SK-N-SH (cell line): Measurements from ENCODE around the gene GOLGA8S. TPM values are rescaled to one million over a fixed set of nuclear protein-coding genes. Genes with fewer than 3 reads are reported as not detected.

ENCODE experiments used
- CTCF ChIA-PET: fragments of 300-600, 350-600 bp; formaldehyde crosslinking; extraction: SDS; loops from one replicate; lab custom pipeline; 2021; lab: Yijun Ruan, JAX
- POLR2A ChIA-PET: fragments of 350-600 bp; sonication (Branson Sonifier 250); formaldehyde crosslinking; extraction: SDS; loops from one replicate; lab custom pipeline; 2020; ENCODE audit warnings: antibody characterized with exemption, inconsistent platforms; lab: Yijun Ruan, JAX
- DNase-seq: peaks from one replicate; pipeline ENCODE4 v3.0.0; 2012
- H2AFZ ChIP-seq: fragments of 200-600 bp; sonication (generic); 2 replicates; pipeline ENCODE4 v1.8.1; 2016; ENCODE audit warnings: antibody characterized with exemption, mild to moderate bottlenecking, low read depth
- H3F3A ChIP-seq: fragments of 200-600 bp; sonication (generic); replicated peaks from 2 replicates; pipeline ENCODE3; 2016; ENCODE audit warnings: antibody characterized with exemption, mild to moderate bottlenecking; ENCODE audit not compliant: insufficient read depth
- H3K27ac ChIP-seq, 2 experiments: fragments of 200-500 bp in 1 of 2; fragments of 200-600 bp in 1 of 2; sonication (Bioruptor generic) in 1 of 2; sonication (generic), shearing (Covaris generic) in 1 of 2; 2 replicates each; pipeline versions ENCODE4 v1.5.1 to v1.6.1; 2014 to 2016; ENCODE audit warnings: low read depth in 2 of 2, inconsistent platforms in 1 of 2, low read length in 1 of 2, mild to moderate bottlenecking in 1 of 2, mixed read lengths in 1 of 2
- H3K27me3 ChIP-seq: fragments of 200-600 bp; sonication (generic), shearing (Covaris generic); 2 replicates; pipeline ENCODE4 v1.6.1; 2016; ENCODE audit warnings: mixed run types; ENCODE audit not compliant: insufficient read depth
- H3K36me3 ChIP-seq, 2 experiments: fragments of 200-500 bp in 1 of 2; fragments of 200-600 bp in 1 of 2; sonication (Bioruptor generic) in 1 of 2; sonication (generic) in 1 of 2; replicated peaks in 1 of 2; 2 replicates each; pipeline versions ENCODE3 to v1.5.1; 2014 to 2016; ENCODE audit warnings: low read length in 1 of 2, mild to moderate bottlenecking in 1 of 2; ENCODE audit not compliant: insufficient read depth in 2 of 2, control insufficient read depth in 1 of 2
- H3K4me1 ChIP-seq, 2 experiments: fragments of 200-500 bp in 1 of 2; fragments of 200-600 bp in 1 of 2; sonication (Bioruptor generic) in 1 of 2; sonication (generic), shearing (Covaris generic) in 1 of 2; 2 replicates each; pipeline versions ENCODE4 v1.5.1 to v1.6.1; 2014 to 2016; ENCODE audit warnings: low read depth in 1 of 2, low read length in 1 of 2, mixed run types in 1 of 2; ENCODE audit not compliant: insufficient read depth in 2 of 2, control insufficient read depth in 1 of 2
- H3K4me2 ChIP-seq: fragments of 200-600 bp; sonication (generic), shearing (Covaris generic); 2 replicates; pipeline ENCODE4 v1.6.1; 2017; ENCODE audit warnings: mixed run types
- H3K4me3 ChIP-seq, 2 experiments: fragments of 200-500 bp in 1 of 2; fragments of 200-600 bp in 1 of 2; sonication (Bioruptor generic) in 1 of 2; sonication (generic), shearing (Covaris generic) in 1 of 2; 2 replicates each; pipeline versions ENCODE4 v1.5.1 to v1.8.1; 2014 to 2016; ENCODE audit warnings: low read depth in 2 of 2, inconsistent platforms in 1 of 2, low read length in 1 of 2, mild to moderate bottlenecking in 1 of 2, mixed read lengths in 1 of 2, moderate library complexity in 1 of 2
- H3K79me2 ChIP-seq: fragments of 200-600 bp; sonication (generic); 2 replicates; pipeline ENCODE4 v1.8.1; 2017; ENCODE audit warnings: mild to moderate bottlenecking; ENCODE audit not compliant: insufficient read depth
- H3K9ac ChIP-seq: fragments of 200-600 bp; sonication (generic); 2 replicates; pipeline ENCODE4 v1.6.1; 2017; ENCODE audit warnings: mixed run types
- H3K9me2 ChIP-seq: fragments of 200-600 bp; sonication (generic); 2 replicates; pipeline ENCODE4 v1.6.1; 2017; ENCODE audit warnings: mixed run types
- H3K9me3 ChIP-seq: fragments of 200-600 bp; sonication (generic); 2 replicates; pipeline ENCODE4 v1.6.1; 2017; ENCODE audit warnings: mixed run types, mild to moderate bottlenecking, moderate library complexity
- H4K20me1 ChIP-seq: fragments of 200-600 bp; sonication (generic); 2 replicates; pipeline ENCODE4 v1.6.1; 2017; ENCODE audit warnings: mild to moderate bottlenecking, mixed run types; ENCODE audit not compliant: insufficient read depth
- GABPA ChIP-seq: IDR thresholded peaks from 2 replicates; pipeline ENCODE4 v1.4.0; 2012; ENCODE audit warnings: low read depth, mild to moderate bottlenecking
- GATA2 ChIP-seq: sonication (generic); formaldehyde crosslinking; IDR thresholded peaks from 2 replicates; pipeline ENCODE4 v1.5.0; 2020; ENCODE audit warnings: mild to moderate bottlenecking, missing genetic modification reagents
- JUND ChIP-seq: IDR thresholded peaks from 2 replicates; pipeline ENCODE4 v1.4.0; 2012
- MEF2A ChIP-seq: IDR thresholded peaks from 2 replicates; pipeline ENCODE4 v1.4.0; 2012; ENCODE audit warnings: low read depth, borderline replicate concordance
- MXI1 ChIP-seq: IDR thresholded peaks from 2 replicates; pipeline ENCODE4 v1.6.1; 2012; ENCODE audit warnings: mild to moderate bottlenecking, low read depth, low read length, improper control_type of control experiment
- NFIC ChIP-seq: IDR thresholded peaks from 2 replicates; pipeline ENCODE4 v1.4.0; 2012; ENCODE audit warnings: borderline replicate concordance
- NRF1 ChIP-seq: IDR thresholded peaks from 2 replicates; pipeline ENCODE4 v1.6.1; 2012; ENCODE audit warnings: low read depth, mild to moderate bottlenecking, low read length
- POLR2AphosphoS5 ChIP-seq: IDR thresholded peaks from 2 replicates; pipeline ENCODE4 v1.6.1; 2012; ENCODE audit warnings: low read depth, low read length
- RCOR1 ChIP-seq: fragments of 150-350 bp; IDR thresholded peaks from 2 replicates; pipeline ENCODE4 v1.6.1; 2017; ENCODE audit warnings: antibody characterized with exemption, low read length
- REST ChIP-seq: IDR thresholded peaks from 2 replicates; pipeline ENCODE4 v1.6.1; 2012; ENCODE audit warnings: mild to moderate bottlenecking, low read depth, low read length, moderate library complexity
- RXRA ChIP-seq: IDR thresholded peaks from 2 replicates; pipeline ENCODE4 v1.4.0; 2012; ENCODE audit warnings: low read depth, mild to moderate bottlenecking, borderline replicate concordance
- TCF12 ChIP-seq: IDR thresholded peaks from 2 replicates; pipeline ENCODE4 v1.4.0; 2012
- TEAD4 ChIP-seq: IDR thresholded peaks from 2 replicates; pipeline ENCODE4 v1.4.0; 2012; ENCODE audit warnings: mild to moderate bottlenecking, borderline replicate concordance; ENCODE audit not compliant: insufficient read depth
- USF1 ChIP-seq: IDR thresholded peaks from 2 replicates; pipeline ENCODE4 v1.4.0; 2012; ENCODE audit warnings: low read depth, borderline replicate concordance
- YY1 ChIP-seq: IDR thresholded peaks from 2 replicates; pipeline ENCODE4 v1.4.0; 2012; ENCODE audit warnings: low read depth, mild to moderate bottlenecking
- ZBTB33 ChIP-seq: IDR thresholded peaks from 2 replicates; pipeline ENCODE4 v1.4.0; 2012; ENCODE audit warnings: low read depth, borderline replicate concordance
- WGBS: methylation state at CpG from one replicate; pipeline ENCODE4 v1.1.6; 2017; ENCODE audit warnings: low lambda C conversion rate; 5-methylcytosine and 5-hydroxymethylcytosine counted together
- polyA plus RNA-seq, 3 experiments: library from polyadenylated mRNA; depleted of rRNA; stranded (reverse); fragments of >200 nt; gene quantifications; 2 replicates each; pipeline ENCODE4 v1.2.3, GENCODE V29; 2012

GOLGA8S gene
- polyA plus RNA-seq, 1 of the 3 experiments (the other 2 are of a cell fraction), result 0.02 TPM

- Histone ChIP-seq H3K36me3 (no peaks in the 10 kb centered on the region), H3K9ac (no peak overlapping the region), H3K4me3 (no peak overlapping the region), H3K27ac (no peak overlapping the region), H3K4me2 (peak overlapping the region; percentile 37; the same call in 1 of the 2 replicates), H3K4me1 (no peaks in the 10 kb centered on the region), H2AFZ (no peak overlapping the region), H3K27me3 (peaks cover 56% of the 10 kb centered on the region), H4K20me1 (no peaks in the 10 kb centered on the region), H3F3A (no peaks in the 10 kb centered on the region), H3K79me2 (no peaks in the 10 kb centered on the region), H3K9me2 (no peaks in the 10 kb centered on the region), H3K9me3 (no peaks in the 10 kb centered on the region)
- no peak for TF ChIP-seq RCOR1
- no peak for TF ChIP-seq MXI1
- no peak for TF ChIP-seq REST
- no peak for TF ChIP-seq NRF1
- TF ChIP-seq GATA2, result no peak
- TF ChIP-seq YY1, result no peak
- no peak for TF ChIP-seq RXRA
- TF ChIP-seq POLR2AphosphoS5, result no peak
- TF ChIP-seq JUND, result no peak
- TF ChIP-seq ZBTB33, result no peak
- TF ChIP-seq TCF12, result no peak
- no peak for TF ChIP-seq MEF2A
- TF ChIP-seq GABPA, result no peak
- no peak for TF ChIP-seq TEAD4
- no peak for TF ChIP-seq USF1
- TF ChIP-seq NFIC, result no peak
- no peak for DNase-seq
- WGBS, result 10% methylated on average over 5 of the region's 5 CpGs
- ChIA-PET POLR2A (no interaction called here), CTCF (no interaction called here)
These were observed 41.3 kb downstream of the GOLGA8S start for GRCh38 chr15:23395832-23396231.
